ENCODE results near the gene KCNJ10.

GRCh38 chr1:160099716-160100375 lies 29.9 kb upstream of the KCNJ10 start:
- TF ChIP-seq CTCF (IDR thresholded peaks at IDR 0.05), result no peak
- no peak for TF ChIP-seq POLR2A (IDR thresholded peaks at IDR 0.05)

Measured in right lobe of liver (tissue), 4 donors.